C4-2B (cell line): ENCODE measurements around the gene PDE8B.

Source experiments
- ZFX ChIP-seq: fragments of 450-650 bp; IDR thresholded peaks from 2 replicates; pipeline ENCODE4 v1.6.1; 2017
- TF ChIP-seq, protein P1 (sequence below): fragments of 450-650 bp; conservative IDR thresholded peaks from 2 replicates; pipeline ENCODE4 v1.5.1; 2017; ENCODE audit warnings: mild to moderate bottlenecking

DNA sequence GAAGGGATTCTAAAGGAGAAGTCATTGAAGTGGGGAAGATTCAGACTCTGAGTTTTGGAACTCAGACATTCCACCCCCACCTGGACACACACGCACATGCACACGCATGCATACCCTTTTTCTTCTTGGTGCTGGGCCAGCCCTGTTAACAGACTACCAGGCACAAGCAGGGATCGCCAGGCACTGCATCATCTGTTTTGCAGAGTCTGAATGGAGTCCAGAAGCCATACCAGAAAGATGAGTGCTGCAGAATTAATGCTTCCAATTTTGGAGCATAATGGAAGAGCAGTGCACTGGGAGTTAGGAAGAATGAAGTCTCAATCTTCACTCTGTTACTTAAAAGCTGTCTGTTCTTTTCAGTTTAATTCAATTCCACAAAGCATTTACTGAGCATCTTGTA is 95.5 kb downstream of the PDE8B start:
- TF ChIP-seq ZFX = no peak
- TF ChIP-seq, protein P1, sequence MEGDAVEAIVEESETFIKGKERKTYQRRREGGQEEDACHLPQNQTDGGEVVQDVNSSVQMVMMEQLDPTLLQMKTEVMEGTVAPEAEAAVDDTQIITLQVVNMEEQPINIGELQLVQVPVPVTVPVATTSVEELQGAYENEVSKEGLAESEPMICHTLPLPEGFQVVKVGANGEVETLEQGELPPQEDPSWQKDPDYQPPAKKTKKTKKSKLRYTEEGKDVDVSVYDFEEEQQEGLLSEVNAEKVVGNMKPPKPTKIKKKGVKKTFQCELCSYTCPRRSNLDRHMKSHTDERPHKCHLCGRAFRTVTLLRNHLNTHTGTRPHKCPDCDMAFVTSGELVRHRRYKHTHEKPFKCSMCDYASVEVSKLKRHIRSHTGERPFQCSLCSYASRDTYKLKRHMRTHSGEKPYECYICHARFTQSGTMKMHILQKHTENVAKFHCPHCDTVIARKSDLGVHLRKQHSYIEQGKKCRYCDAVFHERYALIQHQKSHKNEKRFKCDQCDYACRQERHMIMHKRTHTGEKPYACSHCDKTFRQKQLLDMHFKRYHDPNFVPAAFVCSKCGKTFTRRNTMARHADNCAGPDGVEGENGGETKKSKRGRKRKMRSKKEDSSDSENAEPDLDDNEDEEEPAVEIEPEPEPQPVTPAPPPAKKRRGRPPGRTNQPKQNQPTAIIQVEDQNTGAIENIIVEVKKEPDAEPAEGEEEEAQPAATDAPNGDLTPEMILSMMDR = no peak
